ENCODE measurements around the gene KCNK13.

DNA sequence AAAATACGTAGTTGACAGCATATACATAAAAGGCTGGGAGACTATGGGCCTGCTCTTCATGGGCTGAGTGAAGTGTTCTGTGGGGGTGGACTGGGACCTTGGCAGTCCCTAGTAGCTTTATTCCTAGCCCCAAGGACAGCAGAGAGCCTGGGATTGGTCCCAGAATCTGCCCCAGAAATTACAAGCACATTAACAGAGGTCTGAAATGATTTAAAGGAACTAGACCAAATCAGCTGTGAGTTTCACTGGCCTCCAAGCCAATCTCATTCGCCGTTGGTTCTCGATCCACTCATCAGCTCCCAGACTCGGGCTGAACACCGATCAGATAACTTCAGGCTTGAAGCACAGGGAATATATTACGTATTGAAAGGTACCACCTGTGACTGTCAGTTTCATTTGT, 117.6 kb downstream of the KCNK13 start:
- TF ChIP-seq, protein P1, sequence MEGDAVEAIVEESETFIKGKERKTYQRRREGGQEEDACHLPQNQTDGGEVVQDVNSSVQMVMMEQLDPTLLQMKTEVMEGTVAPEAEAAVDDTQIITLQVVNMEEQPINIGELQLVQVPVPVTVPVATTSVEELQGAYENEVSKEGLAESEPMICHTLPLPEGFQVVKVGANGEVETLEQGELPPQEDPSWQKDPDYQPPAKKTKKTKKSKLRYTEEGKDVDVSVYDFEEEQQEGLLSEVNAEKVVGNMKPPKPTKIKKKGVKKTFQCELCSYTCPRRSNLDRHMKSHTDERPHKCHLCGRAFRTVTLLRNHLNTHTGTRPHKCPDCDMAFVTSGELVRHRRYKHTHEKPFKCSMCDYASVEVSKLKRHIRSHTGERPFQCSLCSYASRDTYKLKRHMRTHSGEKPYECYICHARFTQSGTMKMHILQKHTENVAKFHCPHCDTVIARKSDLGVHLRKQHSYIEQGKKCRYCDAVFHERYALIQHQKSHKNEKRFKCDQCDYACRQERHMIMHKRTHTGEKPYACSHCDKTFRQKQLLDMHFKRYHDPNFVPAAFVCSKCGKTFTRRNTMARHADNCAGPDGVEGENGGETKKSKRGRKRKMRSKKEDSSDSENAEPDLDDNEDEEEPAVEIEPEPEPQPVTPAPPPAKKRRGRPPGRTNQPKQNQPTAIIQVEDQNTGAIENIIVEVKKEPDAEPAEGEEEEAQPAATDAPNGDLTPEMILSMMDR (IDR thresholded peaks at IDR 0.05), result no peak
- no peak for TF ChIP-seq POLR2A (IDR thresholded peaks at IDR 0.05)
